CD8-positive, alpha-beta memory T cell (primary cell): Measurements from ENCODE around the gene PISD. TPM values are rescaled to one million over a fixed set of nuclear protein-coding genes. Genes with fewer than 3 reads are reported as not detected.

Experiments used
- CTCF ChIA-PET: fragments of 350-600 bp; sonication (Branson Sonifier 250); formaldehyde crosslinking; loops from one replicate; lab custom pipeline; 2021; ENCODE audit warnings: antibody characterized with exemption; lab: Charles Lee
- POLR2A ChIA-PET: fragments of 350-600 bp; sonication (Branson Sonifier 250); formaldehyde crosslinking; loops from one replicate; lab custom pipeline; 2021; ENCODE audit warnings: antibody characterized with exemption; lab: Charles Lee
- DNase-seq, 5 donors: peaks; one replicate each; pipeline versions ENCODE4 v3.0.0 to v3.0.0-alpha.2; 2020 to 2022; ENCODE audit warnings: mixed read lengths in 1 of 5
- H3K27ac ChIP-seq: one replicate; pipeline ENCODE4 v1.7.0; 2013; ENCODE audit warnings: low read depth, mild to moderate bottlenecking, low read length, moderate library complexity
- H3K27me3 ChIP-seq: 2 replicates; pipeline ENCODE4 v1.7.0; 2013; ENCODE audit warnings: low read length, mild to moderate bottlenecking; ENCODE audit not compliant: insufficient read depth, poor library complexity, severe bottlenecking
- H3K36me3 ChIP-seq: 2 replicates; pipeline ENCODE4 v1.7.0; 2013; ENCODE audit warnings: mild to moderate bottlenecking, low read length, moderate library complexity; ENCODE audit not compliant: insufficient read depth
- H3K4me1 ChIP-seq: 2 replicates; pipeline ENCODE4 v1.7.0; 2013; ENCODE audit warnings: mild to moderate bottlenecking, low read length, moderate library complexity; ENCODE audit not compliant: insufficient read depth
- H3K4me3 ChIP-seq: 2 replicates; pipeline ENCODE4 v1.7.0; 2013; ENCODE audit warnings: mild to moderate bottlenecking, low read length
- H3K9me3 ChIP-seq: 2 replicates; pipeline ENCODE4 v1.7.0; 2013; ENCODE audit warnings: mild to moderate bottlenecking, low read length
- H3K27ac Mint-ChIP-seq, 8 donors: one replicate each; pipeline ENCODE4 v1.8.0; 2020 to 2021; ENCODE audit warnings: mixed read lengths in 8 of 8, mild to moderate bottlenecking in 6 of 8, inconsistent platforms in 3 of 8, moderate library complexity in 3 of 8
- H3K27me3 Mint-ChIP-seq, 2 donors: one replicate each; pipeline ENCODE4 v1.8.0; 2020 to 2021; ENCODE audit warnings: mixed read lengths in 2 of 2, mild to moderate bottlenecking in 1 of 2, moderate library complexity in 1 of 2
- H3K36me3 Mint-ChIP-seq, 3 donors: one replicate each; pipeline ENCODE4 v1.8.0; 2020 to 2021; ENCODE audit warnings: mixed read lengths in 3 of 3, inconsistent platforms in 1 of 3, mild to moderate bottlenecking in 1 of 3
- H3K4me1 Mint-ChIP-seq, 3 donors: one replicate each; pipeline ENCODE4 v1.8.0; 2020 to 2021; ENCODE audit warnings: mixed read lengths in 3 of 3, inconsistent platforms in 1 of 3, mild to moderate bottlenecking in 1 of 3
- H3K4me3 Mint-ChIP-seq, 7 donors: one replicate each; pipeline ENCODE4 v1.8.0; 2020 to 2021; ENCODE audit warnings: mixed read lengths in 7 of 7, mild to moderate bottlenecking in 6 of 7, moderate library complexity in 4 of 7, inconsistent platforms in 2 of 7
- H3K9me3 Mint-ChIP-seq, 5 donors: one replicate each; pipeline ENCODE4 v1.8.0; 2020 to 2022; ENCODE audit warnings: mixed read lengths in 5 of 5, mild to moderate bottlenecking in 3 of 5, moderate library complexity in 2 of 5, inconsistent platforms in 1 of 5
- polyA plus RNA-seq: library from polyadenylated mRNA; unstranded; fragments of 300-500 nt; fragmentation: Illumina TruSeq; gene quantifications from one replicate; pipeline ENCODE4 v1.2.3, GENCODE V29; 2021
- total RNA-seq, 2 experiments: library from RNA; stranded (reverse); gene quantifications; one replicate each; pipeline ENCODE4 v1.2.3, GENCODE V29; 2021

PISD gene
- total and polyA plus RNA-seq, 3 experiments from 2014 or later: 17.1 to 49.6 (median 48.1) TPM

DNA sequence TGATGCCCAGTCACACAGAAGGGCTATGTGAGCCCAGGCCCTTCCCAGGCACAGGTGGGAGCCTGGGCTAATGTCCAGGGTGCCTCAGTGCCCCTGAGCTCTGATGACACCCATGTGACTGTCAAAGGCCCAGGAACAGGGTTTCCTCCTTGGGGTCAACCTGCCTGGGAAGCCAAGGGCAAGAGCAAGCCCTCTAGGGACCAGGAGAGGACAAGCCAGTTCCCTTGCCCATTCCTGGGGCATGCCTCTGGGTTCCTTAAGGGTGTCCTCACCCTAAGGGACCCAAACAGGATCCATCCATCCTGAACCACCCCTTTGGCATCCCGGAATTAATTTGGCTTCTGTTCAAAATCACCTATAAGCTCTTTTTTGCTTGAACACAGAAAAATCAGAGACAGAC, 39.0 kb downstream of the PISD start:
- Mint-ChIP-seq H3K27ac (peak overlapping the region in 5 of 8 donors; percentile 17 to 89 (median 74)), H3K4me3 (peak overlapping the region in 1 of 7 donors; percentile 59), H3K9me3 (no peaks in the 10 kb centered on the region), H3K27me3 (no peaks in the 10 kb centered on the region), H3K4me1 (peaks cover 11 to 41% (median 19%) of the 10 kb centered on the region in 3 donors), H3K36me3 (peaks cover 2 to 46% (median 3%) of the 10 kb centered on the region in 3 donors)
- Histone ChIP-seq H3K4me1 (peaks cover 13% of the 10 kb centered on the region), H3K27ac (no peak overlapping the region), H3K4me3 (no peak overlapping the region), H3K36me3 (peaks cover 13% of the 10 kb centered on the region), H3K27me3 (no peaks in the 10 kb centered on the region), H3K9me3 (no peaks in the 10 kb centered on the region)
- DNase-seq: no peak
- CTCF ChIA-PET: interaction anchor here (1.3 to 1.4 kb wide), 2 partner anchors 8 to 11 kb away, joined by 3 to 4 read pairs; no protein-coding TSS in a partner anchor
- POLR2A ChIA-PET: no interaction called here

GRCh38 chr22:31621507-31622124, 40.4 kb downstream of the PISD start:
- Mint-ChIP-seq H3K4me1 (peaks cover 8 to 28% (median 13%) of the 10 kb centered on the region in 3 donors), H3K9me3 (no peaks in the 10 kb centered on the region), H3K27me3 (no peaks in the 10 kb centered on the region), H3K4me3 (no peak overlapping the region), H3K36me3 (peaks cover 2 to 58% (median 3%) of the 10 kb centered on the region in 3 donors), H3K27ac (peak overlapping the region in 5 of 8 donors; percentile 63 to 89 (median 73))
- no peak overlapping the region for H3K27ac ChIP-seq
- peaks cover 13% of the 10 kb centered on the region for H3K36me3 ChIP-seq
- DNase-seq: no peak
- no peaks in the 10 kb centered on the region for H3K9me3 ChIP-seq
- ChIA-PET POLR2A (no interaction called here), CTCF (interaction anchor here (1.0 to 1.4 kb wide), 2 partner anchors 9 to 12 kb away, joined by 3 read pairs; no protein-coding TSS in a partner anchor)
- no peaks in the 10 kb centered on the region for H3K27me3 ChIP-seq
- H3K4me1 ChIP-seq: peaks cover 3% of the 10 kb centered on the region
- H3K4me3 ChIP-seq: no peak overlapping the region

- Mint-ChIP-seq H3K4me3 (no peak overlapping the region), H3K27me3 (no peaks in the 10 kb centered on the region), H3K36me3 (peaks cover 2 to 64% (median 3%) of the 10 kb centered on the region in 3 donors), H3K27ac (peak overlapping the region in 4 of 8 donors; percentile 34 to 89 (median 45)), H3K4me1 (peaks cover 12 to 29% (median 14%) of the 10 kb centered on the region in 3 donors), H3K9me3 (no peaks in the 10 kb centered on the region)
- no peaks in the 10 kb centered on the region for H3K9me3 ChIP-seq
- H3K27me3 ChIP-seq: no peaks in the 10 kb centered on the region
- POLR2A ChIA-PET: interaction anchor here (1.0 kb wide), 1 partner anchor 9 kb away, joined by 3 read pairs; no protein-coding TSS in a partner anchor
- H3K36me3 ChIP-seq: peaks cover 13% of the 10 kb centered on the region
- no peaks in the 10 kb centered on the region for H3K4me1 ChIP-seq
- CTCF ChIA-PET: interaction anchor here (1.0 to 1.3 kb wide), 2 partner anchors 9 to 13 kb away, joined by 3 to 4 read pairs; no protein-coding TSS in a partner anchor
- no peak overlapping the region for H3K27ac ChIP-seq
- H3K4me3 ChIP-seq: no peak overlapping the region
- no peak for DNase-seq
Observed at GRCh38 chr22:31620756-31621480, 41.1 kb downstream of the PISD start.

GRCh38 chr22:31619611-31620300, 42.3 kb downstream of the PISD start:
- Histone ChIP-seq H3K4me3 (no peak overlapping the region), H3K4me1 (no peaks in the 10 kb centered on the region), H3K9me3 (no peaks in the 10 kb centered on the region), H3K27ac (no peak overlapping the region), H3K27me3 (no peaks in the 10 kb centered on the region), H3K36me3 (peaks cover 13% of the 10 kb centered on the region)
- ChIA-PET CTCF (interaction anchor here (1.3 kb wide), 1 partner anchor 11 kb away, joined by 4 read pairs; no protein-coding TSS in a partner anchor), POLR2A (interaction anchor here (0.6 to 1.0 kb wide), 2 partner anchors 10 to 216 kb away, joined by 3 to 5 read pairs; no protein-coding TSS in a partner anchor)
- Mint-ChIP-seq H3K9me3 (no peaks in the 10 kb centered on the region), H3K36me3 (peaks cover 2 to 68% (median 3%) of the 10 kb centered on the region in 3 donors), H3K4me1 (peaks cover 19 to 29% (median 22%) of the 10 kb centered on the region in 3 donors), H3K27ac (peak overlapping the region in 3 of 8 donors; percentile 15 to 58 (median 51)), H3K4me3 (no peak overlapping the region), H3K27me3 (no peaks in the 10 kb centered on the region)
- DNase-seq: no peak

DNA sequence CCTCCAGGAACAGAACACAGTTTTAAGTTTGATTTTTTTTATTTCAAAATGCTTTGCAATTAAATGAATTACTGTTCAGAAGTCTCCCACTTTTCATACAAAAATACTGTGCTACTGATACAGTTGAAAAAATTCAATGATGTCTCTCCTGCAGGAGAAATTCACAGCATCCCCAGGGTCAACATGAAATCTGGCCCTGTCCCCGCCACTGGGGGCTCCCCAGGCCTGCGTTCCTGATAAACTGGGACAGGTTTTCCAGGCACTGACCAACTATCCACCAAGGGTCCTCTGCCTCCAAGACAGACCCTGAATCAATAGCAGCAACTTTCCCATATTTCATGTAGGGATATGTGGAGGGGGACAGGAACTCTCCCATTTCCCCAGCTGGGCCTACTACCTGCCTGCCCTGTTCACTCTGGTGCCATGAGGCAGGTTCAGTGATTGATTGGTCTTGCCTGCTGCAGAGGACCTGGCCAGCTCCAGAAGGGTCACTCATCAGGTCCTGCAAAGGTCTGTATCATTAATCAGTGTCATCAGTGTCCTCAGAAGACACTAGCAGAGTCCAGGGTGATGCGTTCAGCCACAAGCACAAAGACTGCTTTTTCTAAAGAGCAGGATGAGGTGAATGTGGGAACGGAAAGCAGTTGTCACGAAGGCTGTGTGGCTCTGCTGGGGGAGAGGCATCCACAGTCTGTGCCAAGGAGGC, 43.4 kb downstream of the PISD start:
- POLR2A ChIA-PET: no interaction called here
- Mint-ChIP-seq H3K4me3 (peak overlapping the region in 1 of 7 donors; percentile 49), H3K27ac (peak overlapping the region in 6 of 8 donors; percentile 12 to 61 (median 46)), H3K4me1 (peaks cover 17 to 31% (median 17%) of the 10 kb centered on the region in 3 donors), H3K9me3 (no peaks in the 10 kb centered on the region), H3K36me3 (peaks cover 2 to 74% (median 3%) of the 10 kb centered on the region in 3 donors), H3K27me3 (no peaks in the 10 kb centered on the region)
- CTCF ChIA-PET: no interaction called here
- Histone ChIP-seq H3K4me1 (no peaks in the 10 kb centered on the region), H3K4me3 (no peak overlapping the region), H3K27ac (no peak overlapping the region), H3K36me3 (peaks cover 13% of the 10 kb centered on the region), H3K9me3 (no peaks in the 10 kb centered on the region), H3K27me3 (no peaks in the 10 kb centered on the region)
- DNase-seq: no peak

DNA sequence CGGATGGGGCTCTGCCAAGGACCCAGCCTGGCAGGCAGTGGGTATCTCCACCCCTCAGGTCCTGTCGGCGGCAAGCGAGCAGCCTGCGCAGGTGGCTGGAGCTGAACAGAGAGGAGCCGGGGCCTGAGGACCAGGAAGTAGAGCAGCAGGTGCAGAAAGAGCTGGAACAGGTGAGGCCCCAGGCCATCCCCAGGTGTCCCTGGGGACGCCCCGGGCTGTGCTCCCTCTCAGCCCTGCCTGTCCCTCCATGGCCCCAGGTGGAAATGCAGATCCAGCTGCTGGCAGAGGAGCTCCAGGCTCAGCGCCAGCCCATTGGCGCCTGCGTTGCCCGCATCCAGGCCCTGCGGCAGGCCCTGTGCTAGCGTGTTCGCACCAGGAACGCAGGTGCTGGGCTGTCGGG, 44.0 kb downstream of the PISD start:
- Mint-ChIP-seq H3K27me3 (no peaks in the 10 kb centered on the region), H3K27ac (peak overlapping the region in 2 of 8 donors; percentile 50 to 58), H3K4me1 (peaks cover 13 to 27% (median 17%) of the 10 kb centered on the region in 3 donors), H3K4me3 (no peak overlapping the region), H3K36me3 (peaks cover 2 to 76% (median 3%) of the 10 kb centered on the region in 3 donors), H3K9me3 (no peaks in the 10 kb centered on the region)
- Histone ChIP-seq H3K4me3 (no peak overlapping the region), H3K9me3 (no peaks in the 10 kb centered on the region), H3K27ac (no peak overlapping the region), H3K27me3 (no peaks in the 10 kb centered on the region), H3K36me3 (peaks cover 13% of the 10 kb centered on the region), H3K4me1 (no peaks in the 10 kb centered on the region)
- ChIA-PET POLR2A (interaction anchor here (0.5 kb wide), 1 partner anchor 172 kb away, joined by 5 read pairs; no protein-coding TSS in a partner anchor), CTCF (no interaction called here)
- no peak for DNase-seq

DNA sequence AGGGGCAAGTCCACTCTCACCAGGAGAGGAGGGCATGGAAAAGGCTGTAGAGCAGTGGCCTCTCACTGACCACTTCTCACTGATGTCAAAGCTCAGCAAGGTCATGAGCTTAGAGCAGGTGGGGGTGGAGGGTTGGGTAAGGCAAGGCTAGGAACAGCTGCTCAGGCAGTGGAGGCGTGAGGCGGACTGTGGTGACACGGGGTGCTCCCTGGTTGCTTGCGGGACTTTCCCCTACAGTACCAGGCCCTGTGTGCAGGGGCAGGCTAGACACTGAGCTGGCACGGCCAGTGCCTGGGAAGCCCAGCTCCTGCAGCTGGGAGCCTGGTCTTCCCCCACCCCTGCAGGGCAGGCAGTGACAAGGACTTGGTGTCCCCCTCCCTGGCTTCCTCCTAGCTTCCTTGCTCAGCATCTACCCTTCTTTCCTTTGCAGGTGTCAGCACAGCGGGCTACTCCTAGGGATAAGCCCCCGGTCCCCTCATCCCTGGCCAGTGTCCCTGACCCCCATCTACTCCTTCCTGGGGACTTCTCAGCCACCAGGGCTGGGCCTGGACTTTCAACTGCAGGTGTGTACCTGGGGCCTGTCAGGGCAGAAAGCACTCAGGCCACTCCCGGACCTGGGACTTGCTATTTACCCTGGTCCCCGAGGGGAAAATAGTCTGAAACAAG, 45.6 kb downstream of the PISD start:
- Mint-ChIP-seq H3K4me3 (peak overlapping the region in 1 of 7 donors; percentile 77), H3K4me1 (peaks cover 9 to 21% (median 14%) of the 10 kb centered on the region in 3 donors), H3K27me3 (peaks cover 0 to 2% of the 10 kb centered on the region in 2 donors), H3K9me3 (no peaks in the 10 kb centered on the region), H3K36me3 (peaks cover 3 to 82% (median 6%) of the 10 kb centered on the region in 3 donors), H3K27ac (peak overlapping the region; percentile 33 to 85 (median 73))
- H3K36me3 ChIP-seq: peaks cover 14% of the 10 kb centered on the region
- ChIA-PET CTCF (interaction anchor here (0.9 to 1.1 kb wide), 2 partner anchors 18 to 60 kb away, joined by 3 to 4 read pairs; no protein-coding TSS in a partner anchor), POLR2A (no interaction called here)
- no peak for DNase-seq
- no peaks in the 10 kb centered on the region for H3K9me3 ChIP-seq
- H3K4me3 ChIP-seq: no peak overlapping the region
- H3K27ac ChIP-seq: no peak overlapping the region
- no peaks in the 10 kb centered on the region for H3K4me1 ChIP-seq
- H3K27me3 ChIP-seq: no peaks in the 10 kb centered on the region
